Measurements from ENCODE around the gene ACVRL1. TPM values are rescaled to one million over a fixed set of nuclear protein-coding genes. Genes with fewer than 3 reads are reported as not detected.

Gene ACVRL1
- total RNA-seq, 4 donors from 2014 or later = 77.4 to 133 (median 118) TPM

GRCh38 chr12:51923506-51924365, 16.4 kb downstream of the ACVRL1 start:
- peaks cover 0 to 22% (median 7%) of the 10 kb centered on the region in 3 donors for H3K4me1 ChIP-seq
- peak; percentile 74 for ATAC-seq
- no peaks in the 10 kb centered on the region for H3K9me3 ChIP-seq
- H3K4me3 ChIP-seq = peak overlapping the region in 1 of 2 donors; percentile 12
- TF ChIP-seq POLR2A (IDR thresholded peaks at IDR 0.05) (no peak), EP300 (IDR thresholded peaks at IDR 0.05) (no peak), CTCF (IDR thresholded peaks at IDR 0.05) (peak in 3 of 4 experiments; percentile 66 to 89 (median 75)), POLR2AphosphoS5 (IDR thresholded peaks at IDR 0.05) (no peak)
- peaks cover 14% of the 10 kb centered on the region for H3K27me3 ChIP-seq
- H3K27ac ChIP-seq = peak overlapping the region in 3 of 4 donors; percentile 65 to 70 (median 70)
- H3K36me3 ChIP-seq = peaks cover 0 to 16% of the 10 kb centered on the region in 2 donors
- WGBS, 2 donors (ENCODE audit: low coverage in 1 of 2) = 9 to 81% methylated on average over 5 to 6 of the region's 31 CpGs

- 59% methylated on average over 4 of the region's 5 CpGs; no CpG with 5 or more reads in 1 of the 2 donors for WGBS, 2 donors (ENCODE audit: low coverage in 1 of 2)
- peaks cover 0 to 11% of the 10 kb centered on the region in 2 donors for H3K36me3 ChIP-seq
These were observed 17.4 kb downstream of the ACVRL1 start for GRCh38 chr12:51924551-51925319.

GRCh38 chr12:51925346-51926063, 18.2 kb downstream of the ACVRL1 start:
- H3K9me3 ChIP-seq = no peaks in the 10 kb centered on the region
- no peak overlapping the region for H3K4me3 ChIP-seq
- TF ChIP-seq CTCF (IDR thresholded peaks at IDR 0.05) = no peak
- no peak for TF ChIP-seq POLR2AphosphoS5 (IDR thresholded peaks at IDR 0.05)
- TF ChIP-seq POLR2A (IDR thresholded peaks at IDR 0.05) = no peak
- no peak for TF ChIP-seq EP300 (IDR thresholded peaks at IDR 0.05)
- WGBS, 2 donors (ENCODE audit: low coverage in 1 of 2) = 50 to 82% methylated on average over 1 to 2 of the region's 3 CpGs
- H3K4me1 ChIP-seq = peaks cover 0 to 22% (median 7%) of the 10 kb centered on the region in 3 donors
- H3K27me3 ChIP-seq = peaks cover 14% of the 10 kb centered on the region
- no peak for ATAC-seq
- peaks cover 0 to 7% of the 10 kb centered on the region in 2 donors for H3K36me3 ChIP-seq
- H3K27ac ChIP-seq = peak overlapping the region in 1 of 4 donors; percentile 11

More at GRCh38 chr12:51924551-51925319, 17.4 kb downstream of the ACVRL1 start:
- no peaks in the 10 kb centered on the region for H3K9me3 ChIP-seq
- TF ChIP-seq CTCF (IDR thresholded peaks at IDR 0.05) = no peak
- no peak for TF ChIP-seq EP300 (IDR thresholded peaks at IDR 0.05)
- TF ChIP-seq POLR2AphosphoS5 (IDR thresholded peaks at IDR 0.05) = no peak
- TF ChIP-seq POLR2A (IDR thresholded peaks at IDR 0.05) = no peak
- peaks cover 14% of the 10 kb centered on the region for H3K27me3 ChIP-seq
- peaks cover 0 to 22% (median 7%) of the 10 kb centered on the region in 3 donors for H3K4me1 ChIP-seq
- ATAC-seq = no peak
- no peak overlapping the region for H3K27ac ChIP-seq
- H3K4me3 ChIP-seq = no peak overlapping the region

GRCh38 chr12:51926064-51926632, 18.8 kb downstream of the ACVRL1 start:
- no peak for TF ChIP-seq CTCF (IDR thresholded peaks at IDR 0.05)
- peak; percentile 13 for TF ChIP-seq POLR2AphosphoS5 (IDR thresholded peaks at IDR 0.05)
- Histone ChIP-seq H3K4me3 (no peak overlapping the region), H3K4me1 (peaks cover 0 to 22% (median 7%) of the 10 kb centered on the region in 3 donors), H3K9me3 (no peaks in the 10 kb centered on the region), H3K27ac (peak overlapping the region in 3 of 4 donors; percentile 11 to 20 (median 14)), H3K27me3 (peaks cover 14% of the 10 kb centered on the region), H3K36me3 (peaks cover 0 to under 1% of the 10 kb centered on the region in 2 donors)
- no peak for ATAC-seq
- 64 to 66% methylated on average over 2 to 7 of the region's 8 CpGs for WGBS, 2 donors (ENCODE audit: low coverage in 1 of 2)
